Heart left ventricle (tissue), 16 donors: ENCODE results near the gene PSMD4. TPM values are rescaled to one million over a fixed set of nuclear protein-coding genes. Genes with fewer than 3 reads are reported as not detected.
A peak's percentile ranks its signal among the peaks of the same experiment; 100 is the strongest.

ENCODE experiments used
- ATAC-seq, 4 donors: fragments of 200-7000 bp; cut with Tn5 transposase; one replicate each; pipeline ENCODE4 v1.9.1; 2020 to 2022; ENCODE audit warnings: moderate library complexity in 4 of 4, mild to moderate bottlenecking in 3 of 4, moderate number of reproducible peaks in 1 of 4
- DNase-seq, 5 donors: peaks; one replicate each; pipeline ENCODE4 v3.0.0-alpha.2; 2020
- H3K27ac ChIP-seq, 12 donors: fragments of 200-600 bp; sonication (generic) in 4 of 12; one replicate each; pipeline versions ENCODE4 v1.5.0 to v1.8.0; 2016 to 2022; ENCODE audit warnings: mild to moderate bottlenecking in 2 of 12
- H3K27me3 ChIP-seq, 9 donors: fragments of 200-600 bp; sonication (generic) in 2 of 9; one replicate each; pipeline versions ENCODE4 v1.5.1 to v1.8.0; 2016 to 2022; ENCODE audit warnings: mild to moderate bottlenecking in 3 of 9
- H3K36me3 ChIP-seq, 9 donors: fragments of 200-600 bp; sonication (generic) in 2 of 9; one replicate each; pipeline versions ENCODE4 v1.5.0 to v1.8.0; 2018 to 2022; ENCODE audit warnings: mild to moderate bottlenecking in 2 of 9
- H3K4me1 ChIP-seq, 12 donors: fragments of 200-600 bp; sonication (generic) in 4 of 12; one replicate each; pipeline versions ENCODE4 v1.5.0 to v1.8.0; 2016 to 2022; ENCODE audit warnings: mild to moderate bottlenecking in 3 of 12
- H3K4me3 ChIP-seq, 12 donors: fragments of 200-600 bp; sonication (generic) in 4 of 12; one replicate each; pipeline versions ENCODE4 v1.5.0 to v1.8.0; 2017 to 2022; ENCODE audit warnings: mild to moderate bottlenecking in 9 of 12, moderate library complexity in 4 of 12
- H3K9me3 ChIP-seq, 12 donors: fragments of 200-600 bp; sonication (generic) in 4 of 12; one replicate each; pipeline versions ENCODE4 v1.5.0 to v1.8.0; 2016 to 2022; ENCODE audit warnings: mild to moderate bottlenecking in 1 of 12
- CTCF ChIP-seq, 12 donors: fragments of 200-600 bp; sonication (generic) in 4 of 12; IDR thresholded peaks; one replicate each; pipeline versions ENCODE4 v1.5.0 to v1.8.0; 2018 to 2022; ENCODE audit warnings: antibody characterized with exemption in 12 of 12, mild to moderate bottlenecking in 5 of 12
- POLR2A ChIP-seq, 2 donors: fragments of 450-650 bp; IDR thresholded peaks; one replicate each; pipeline ENCODE4 v1.6.1; 2017; ENCODE audit warnings: antibody characterized with exemption in 2 of 2, mild to moderate bottlenecking in 2 of 2, moderate library complexity in 2 of 2
- WGBS, 4 donors: extraction: QIAGEN DNeasy Blood & Tissue Kit in 2 of 4; methylation state at CpG; one replicate each; pipeline versions ENCODE4 v1.1.5 to v1.1.7; 2013 to 2018; 5-methylcytosine and 5-hydroxymethylcytosine counted together
- intact Hi-C, 10 donors: fragments of 100-400 bp; cut with DNase I; formaldehyde crosslinking; loops; one replicate each; pipeline versions ENCODE4 v1.11.1 to v1.14.2; 2022
- polyA plus RNA-seq, 2 donors: library from polyadenylated mRNA; stranded (reverse); fragments of 200-250 nt; gene quantifications; one replicate each; pipeline ENCODE4 v1.2.3, GENCODE V29; 2013
- total RNA-seq, 9 donors: library from RNA; depleted of rRNA in 2 of 9; stranded (reverse); fragments of >200 nt in 2 of 9; fragmentation: NEBNext Ultra II Directional in 3 of 9; extraction: Animal tissue kit (Norgen Biotek cat#: 25700) in 3 of 9; gene quantifications; one replicate each; pipeline versions ENCODE4 v1.1.0 to v1.2.4, GENCODE V29; 2016 to 2023
- donor health status: ischemic (EF 13 %, LVEDD 7.1; RV severe dilation, severe dysfunction).
- donor health status: healthy with polysubstance abuse.
- donor health status: DM: no; HTN: yes; CAD: no.
- donor health status: DM: no; HTN: no; CAD: no.
- donor health status: ischemic (EF 25% LVEDD 6.9; RV normal size, moderate dysfunction).
- donor health status: ischemic (EF 25% LVEDD 5.7; RV mildly dilated, moderate dysfunction).
- donor health status: healthy.
- donor health status: DM: yes; HTN: yes; CAD: no.
- donor health status: ischemic (EF 35%, LVEDD 5.7; RV mildly dilated, moderate dysfunction).
- donor health status: nonischemic (EF 11% LVEDD 7.7; RV severe dilation, severe dysfunction).
- donor health status: DM: yes; HTN: yes; CAD: no.
- donor health status: PGD.
- donor health status: ischemic (EF 29% LVEDD 5.4; RV normal size, mild dysfunction).
- donor health status: nonischemic (EF 23%, LVEDD 6.1; RV moderate dilation, normal function).

Gene PSMD4
- total and polyA plus RNA-seq, 11 donors: 127 to 231 (median 143) TPM

DNA sequence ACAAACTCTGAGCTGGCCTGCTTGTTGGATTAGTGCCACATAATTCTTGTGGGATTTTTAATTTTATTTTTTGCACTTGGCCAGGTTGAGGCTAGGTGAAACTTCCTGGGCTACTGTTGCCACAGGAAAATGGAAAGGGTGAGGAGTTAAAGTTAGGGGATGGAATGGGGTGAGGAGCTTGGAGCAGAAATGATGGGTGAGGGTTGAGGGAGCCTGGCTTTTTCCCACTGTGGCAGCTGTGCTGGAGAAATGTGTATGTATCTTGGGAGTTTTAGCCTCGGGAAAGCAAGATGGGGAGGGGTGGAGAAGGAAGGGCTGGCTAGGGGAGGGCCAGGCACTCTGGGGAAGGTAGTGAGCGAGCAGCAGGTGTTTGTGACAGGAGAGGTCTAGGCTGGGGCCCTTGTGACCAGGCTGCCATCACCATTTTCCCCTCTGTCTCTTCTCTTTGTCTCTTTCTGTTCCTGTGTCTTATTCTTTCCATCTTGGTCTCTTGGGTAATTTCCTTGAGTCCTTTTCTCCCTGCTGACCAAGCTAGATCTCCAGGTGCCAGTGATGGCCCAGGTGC, 29.6 kb downstream of the PSMD4 start:
- Histone ChIP-seq H3K36me3 (peaks cover 0 to 44% (median 35%) of the 10 kb centered on the region in 9 donors), H3K4me1 (peaks cover 0 to 29% (median 14%) of the 10 kb centered on the region in 12 donors), H3K9me3 (no peaks in the 10 kb centered on the region), H3K4me3 (peak overlapping the region in 4 of 12 donors; percentile 84 to 98 (median 93)), H3K27me3 (no peaks in the 10 kb centered on the region), H3K27ac (peak overlapping the region in 9 of 12 donors; percentile 92 to 100 (median 98))
- DNase-seq (no peak), ATAC-seq (no peak)
- TF ChIP-seq POLR2A (IDR thresholded peaks at IDR 0.05) (no peak), CTCF (IDR thresholded peaks at IDR 0.05) (no peak)
- intact Hi-C loops: loop anchor here in 1 of 10 donors (5.0 kb wide), 2 partner anchors 43 to 63 kb away; partner anchors contain the start of genes PI4KB and RFX5
- 62 to 74% (median 67%) methylated on average over 2 of the region's 2 CpGs for WGBS, 4 donors

DNA sequence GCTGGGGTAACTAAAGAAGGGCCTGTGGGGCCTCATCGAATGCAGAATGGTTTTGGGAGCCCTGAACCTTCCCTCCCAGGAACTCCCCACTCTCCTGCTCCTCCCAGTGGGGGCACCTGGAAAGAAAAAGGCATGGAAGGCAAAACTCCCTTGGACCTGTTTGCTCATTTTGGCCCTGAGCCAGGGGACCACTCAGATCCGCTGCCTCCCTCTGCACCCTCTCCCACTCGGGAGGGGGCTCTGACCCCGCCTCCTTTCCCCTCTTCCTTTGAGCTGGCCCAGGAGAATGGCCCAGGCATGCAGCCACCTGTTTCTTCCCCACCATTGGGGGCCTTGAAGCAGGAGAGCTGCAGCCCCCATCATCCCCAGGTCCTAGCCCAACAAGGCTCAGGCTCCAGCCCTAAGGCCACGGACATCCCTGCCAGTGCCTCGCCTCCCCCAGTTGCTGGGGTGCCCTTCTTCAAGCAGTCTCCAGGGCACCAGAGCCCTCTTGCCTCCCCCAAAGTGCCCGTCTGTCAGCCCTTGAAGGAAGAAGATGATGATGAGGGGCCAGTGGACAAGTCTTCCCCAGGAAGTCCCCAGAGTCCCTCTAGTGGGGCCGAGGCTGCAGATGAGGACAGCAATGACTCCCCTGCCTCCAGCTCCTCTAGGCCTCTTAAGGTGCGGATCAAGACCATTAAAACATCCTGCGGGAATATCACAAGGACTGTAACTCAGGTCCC, 32.2 kb downstream of the PSMD4 start:
- WGBS, 4 donors: 84 to 86% (median 86%) methylated on average over 10 of the region's 10 CpGs
- Histone ChIP-seq H3K4me3 (no peak overlapping the region), H3K9me3 (no peaks in the 10 kb centered on the region), H3K27ac (no peak overlapping the region), H3K36me3 (peaks cover 0 to 70% (median 61%) of the 10 kb centered on the region in 9 donors), H3K27me3 (no peaks in the 10 kb centered on the region), H3K4me1 (peaks cover 0 to 28% (median 12%) of the 10 kb centered on the region in 12 donors)
- no peak for ATAC-seq
- intact Hi-C loops: no loop called here
- no peak for DNase-seq
- TF ChIP-seq POLR2A (IDR thresholded peaks at IDR 0.05) (no peak), CTCF (IDR thresholded peaks at IDR 0.05) (no peak)

- WGBS, 4 donors: 87 to 90% (median 88%) methylated on average over 5 to 7 of the region's 7 CpGs
- Histone ChIP-seq H3K36me3 (peaks cover 0 to 75% (median 67%) of the 10 kb centered on the region in 9 donors), H3K27me3 (no peaks in the 10 kb centered on the region), H3K4me3 (no peak overlapping the region), H3K9me3 (no peaks in the 10 kb centered on the region), H3K27ac (no peak overlapping the region), H3K4me1 (peaks cover 0 to 28% (median 12%) of the 10 kb centered on the region in 12 donors)
- no peak for ATAC-seq
- no peak for DNase-seq
- TF ChIP-seq CTCF (IDR thresholded peaks at IDR 0.05) (no peak), POLR2A (IDR thresholded peaks at IDR 0.05) (no peak)
- intact Hi-C loops: no loop called here
Measured at GRCh38 chr1:151287341-151287699, 32.8 kb downstream of the PSMD4 start.

- intact Hi-C loops: no loop called here
- Histone ChIP-seq H3K36me3 (peaks cover 0 to 81% (median 73%) of the 10 kb centered on the region in 9 donors), H3K4me3 (no peak overlapping the region), H3K4me1 (peaks cover 0 to 27% (median 12%) of the 10 kb centered on the region in 12 donors), H3K27ac (no peak overlapping the region), H3K9me3 (no peaks in the 10 kb centered on the region), H3K27me3 (no peaks in the 10 kb centered on the region)
- 89 to 93% (median 92%) methylated on average over 12 to 22 of the region's 22 CpGs for WGBS, 4 donors
- no peak for ATAC-seq
- DNase-seq: no peak
- TF ChIP-seq CTCF (IDR thresholded peaks at IDR 0.05): no peak
Measured at GRCh38 chr1:151287767-151288500, 33.4 kb downstream of the PSMD4 start.
